ENCODE measurements around the gene LANCL1. TPM values are rescaled to one million over a fixed set of nuclear protein-coding genes. Genes with fewer than 3 reads are reported as not detected.

The LANCL1 gene
- total RNA-seq, 1 donor from 2014 or later = 37.2 TPM

DNA sequence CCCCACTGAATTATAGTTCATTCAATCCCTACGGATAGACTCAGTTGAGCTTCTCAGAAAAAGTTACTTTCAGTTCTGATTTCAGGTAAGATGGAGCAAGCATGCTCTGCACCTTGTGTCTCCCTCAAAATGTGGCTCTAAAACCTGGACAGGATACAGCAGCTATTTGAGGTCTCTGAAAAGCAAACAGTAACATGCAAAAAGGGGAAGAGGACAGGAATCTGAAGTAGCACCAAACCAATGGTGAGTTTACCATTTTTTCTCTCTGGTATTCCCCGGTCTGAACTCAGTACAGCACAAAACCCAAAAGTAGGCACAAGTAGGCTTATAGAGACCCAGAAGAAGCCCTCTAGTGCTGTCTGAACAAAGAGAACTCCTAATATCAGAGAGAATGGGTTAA lies 34.1 kb downstream of the LANCL1 start:
- Mint-ChIP-seq H3K36me3 (ENCODE audit: low read depth) (peaks cover 30% of the 10 kb centered on the region), H3K4me3 (no peak overlapping the region), H3K4me1 (no peaks in the 10 kb centered on the region), H3K27me3 (ENCODE audit: low read depth) (no peaks in the 10 kb centered on the region), H3K9me3 (peaks cover 9% of the 10 kb centered on the region), H3K27ac (ENCODE audit: unreplicated experiment) (no peak overlapping the region)
- TF ChIP-seq, protein P1, sequence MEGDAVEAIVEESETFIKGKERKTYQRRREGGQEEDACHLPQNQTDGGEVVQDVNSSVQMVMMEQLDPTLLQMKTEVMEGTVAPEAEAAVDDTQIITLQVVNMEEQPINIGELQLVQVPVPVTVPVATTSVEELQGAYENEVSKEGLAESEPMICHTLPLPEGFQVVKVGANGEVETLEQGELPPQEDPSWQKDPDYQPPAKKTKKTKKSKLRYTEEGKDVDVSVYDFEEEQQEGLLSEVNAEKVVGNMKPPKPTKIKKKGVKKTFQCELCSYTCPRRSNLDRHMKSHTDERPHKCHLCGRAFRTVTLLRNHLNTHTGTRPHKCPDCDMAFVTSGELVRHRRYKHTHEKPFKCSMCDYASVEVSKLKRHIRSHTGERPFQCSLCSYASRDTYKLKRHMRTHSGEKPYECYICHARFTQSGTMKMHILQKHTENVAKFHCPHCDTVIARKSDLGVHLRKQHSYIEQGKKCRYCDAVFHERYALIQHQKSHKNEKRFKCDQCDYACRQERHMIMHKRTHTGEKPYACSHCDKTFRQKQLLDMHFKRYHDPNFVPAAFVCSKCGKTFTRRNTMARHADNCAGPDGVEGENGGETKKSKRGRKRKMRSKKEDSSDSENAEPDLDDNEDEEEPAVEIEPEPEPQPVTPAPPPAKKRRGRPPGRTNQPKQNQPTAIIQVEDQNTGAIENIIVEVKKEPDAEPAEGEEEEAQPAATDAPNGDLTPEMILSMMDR (conservative IDR thresholded peaks at IDR 0.05) = no peak
- no peak for DNase-seq (ENCODE audit: low read depth, low spot score)

GRCh38 chr2:210440206-210440605 lies 36.4 kb downstream of the LANCL1 start:
- no peak overlapping the region for H3K4me3 Mint-ChIP-seq
- no peaks in the 10 kb centered on the region for H3K4me1 Mint-ChIP-seq
- H3K36me3 Mint-ChIP-seq (ENCODE audit: low read depth) = peaks cover 25% of the 10 kb centered on the region
- no peaks in the 10 kb centered on the region for H3K9me3 Mint-ChIP-seq
- H3K27me3 Mint-ChIP-seq (ENCODE audit: low read depth) = no peaks in the 10 kb centered on the region
- DNase-seq (ENCODE audit: low read depth, low spot score) = no peak
- no peak overlapping the region for H3K27ac Mint-ChIP-seq (ENCODE audit: unreplicated experiment)
- TF ChIP-seq, protein P1 (conservative IDR thresholded peaks at IDR 0.05) = no peak

DNA sequence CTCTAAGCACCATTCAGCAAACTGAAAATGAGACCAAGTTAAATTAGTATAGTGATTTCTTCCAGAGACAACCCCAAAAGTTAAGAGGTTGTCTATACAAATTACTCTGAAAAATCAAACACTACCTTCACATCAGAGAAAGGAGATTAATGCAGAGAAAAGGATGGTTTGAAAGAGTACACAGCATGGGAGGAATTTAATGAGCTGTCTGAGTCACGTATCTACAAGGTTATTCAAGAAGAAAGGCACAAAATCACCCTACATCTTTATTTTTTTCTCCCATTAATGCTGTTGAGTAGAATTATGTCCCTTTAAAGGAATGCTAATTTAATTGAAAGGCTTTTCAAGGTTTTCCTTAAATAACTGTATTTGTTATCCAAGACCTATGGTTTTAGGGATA lies 41.1 kb downstream of the LANCL1 start:
- TF ChIP-seq, protein P1 (conservative IDR thresholded peaks at IDR 0.05) = no peak
- Mint-ChIP-seq H3K4me3 (no peak overlapping the region), H3K36me3 (ENCODE audit: low read depth) (peaks cover 30% of the 10 kb centered on the region), H3K9me3 (peaks cover 4% of the 10 kb centered on the region), H3K27ac (ENCODE audit: unreplicated experiment) (no peak overlapping the region), H3K4me1 (no peaks in the 10 kb centered on the region), H3K27me3 (ENCODE audit: low read depth) (no peaks in the 10 kb centered on the region)
- no peak for DNase-seq (ENCODE audit: low read depth, low spot score)

GRCh38 chr2:210432633-210433032 lies 43.9 kb downstream of the LANCL1 start:
- Mint-ChIP-seq H3K27ac (ENCODE audit: unreplicated experiment) (no peak overlapping the region), H3K9me3 (peaks cover 5% of the 10 kb centered on the region), H3K4me3 (no peak overlapping the region), H3K4me1 (no peaks in the 10 kb centered on the region), H3K36me3 (ENCODE audit: low read depth) (peaks cover 42% of the 10 kb centered on the region), H3K27me3 (ENCODE audit: low read depth) (no peaks in the 10 kb centered on the region)
- DNase-seq (ENCODE audit: low read depth, low spot score) = no peak
- TF ChIP-seq, protein P1 (conservative IDR thresholded peaks at IDR 0.05) = no peak

- DNase-seq (ENCODE audit: low read depth, low spot score) = no peak
- TF ChIP-seq, protein P1 (conservative IDR thresholded peaks at IDR 0.05) = no peak
- H3K36me3 Mint-ChIP-seq (ENCODE audit: low read depth) = peaks cover 59% of the 10 kb centered on the region
- H3K4me1 Mint-ChIP-seq = no peaks in the 10 kb centered on the region
- no peaks in the 10 kb centered on the region for H3K27me3 Mint-ChIP-seq (ENCODE audit: low read depth)
- no peak overlapping the region for H3K27ac Mint-ChIP-seq (ENCODE audit: unreplicated experiment)
- peaks cover 15% of the 10 kb centered on the region for H3K9me3 Mint-ChIP-seq
- no peak overlapping the region for H3K4me3 Mint-ChIP-seq
These were observed 47.0 kb downstream of the LANCL1 start for GRCh38 chr2:210429403-210430137.

Measured in neural crest cell (in vitro differentiated cells).